MCF 10A (cell line): Measurements from ENCODE around the gene C7orf57. TPM values are rescaled to one million over a fixed set of nuclear protein-coding genes. Genes with fewer than 3 reads are reported as not detected.

ENCODE experiments used
- BruUV-seq: library from RNA; stranded (reverse); fragments of 400-500 nt; replicated peaks from 2 replicates; lab custom pipeline; 2021; lab: Mats Ljungman, UMichigan
- CTCF ChIA-PET: fragments of 300-600 bp; sonication (Branson Sonifier 250); formaldehyde crosslinking; extraction: SDS; loops from one replicate; lab custom pipeline; 2021; ENCODE audit warnings: antibody characterized with exemption, inconsistent platforms; lab: Yijun Ruan, JAX
- POLR2A ChIA-PET: fragments of 300-600, 350-650 bp; sonication (Branson Sonifier 250); formaldehyde crosslinking; extraction: SDS; loops from one replicate; lab custom pipeline; 2020; ENCODE audit warnings: antibody characterized with exemption, inconsistent platforms; lab: Yijun Ruan, JAX
- DNase-seq: peaks from one replicate; pipeline ENCODE4 v3.0.0-alpha.2; 2018; ENCODE audit not compliant: unreplicated experiment
- H3K27ac Mint-ChIP-seq: one replicate; pipeline ENCODE4 v1.8.0; 2022; ENCODE audit warnings: mild to moderate bottlenecking, low read depth, mixed read lengths; ENCODE audit not compliant: unreplicated experiment
- H3K27me3 Mint-ChIP-seq: one replicate; pipeline ENCODE4 v1.8.0; 2022; ENCODE audit warnings: mixed read lengths; ENCODE audit not compliant: insufficient read depth, unreplicated experiment
- H3K36me3 Mint-ChIP-seq: one replicate; pipeline ENCODE4 v1.8.0; 2022; ENCODE audit warnings: mild to moderate bottlenecking, moderate library complexity, mixed read lengths; ENCODE audit not compliant: insufficient read depth, unreplicated experiment
- H3K4me1 Mint-ChIP-seq: one replicate; pipeline ENCODE4 v1.8.0; 2022; ENCODE audit warnings: mixed read lengths; ENCODE audit not compliant: insufficient read depth, unreplicated experiment
- H3K4me3 Mint-ChIP-seq: one replicate; pipeline ENCODE4 v1.8.0; 2022; ENCODE audit warnings: mild to moderate bottlenecking, moderate library complexity, mixed read lengths; ENCODE audit not compliant: unreplicated experiment
- H3K9me3 Mint-ChIP-seq: one replicate; pipeline ENCODE4 v1.8.0; 2022; ENCODE audit warnings: mixed read lengths; ENCODE audit not compliant: unreplicated experiment
- CTCF ChIP-seq: fragments of 200-600 bp; IDR thresholded peaks from one replicate; pipeline ENCODE4 v1.8.0; 2022; ENCODE audit warnings: antibody characterized with exemption, mild to moderate bottlenecking; ENCODE audit not compliant: unreplicated experiment
- intact Hi-C: fragments of 100-400 bp; cut with micrococcal nuclease; formaldehyde crosslinking; loops from 2 replicates; pipeline ENCODE4 v1.14.1; 2022
- total RNA-seq: library from RNA; stranded (reverse); gene quantifications from 2 replicates; pipeline ENCODE4 v1.2.3, GENCODE V29; 2022

C7orf57 gene
- total RNA-seq, 1 experiment from 2014 or later, result 0.37 TPM

- Mint-ChIP-seq H3K27ac (no peak overlapping the region), H3K4me3 (no peak overlapping the region), H3K36me3 (peaks cover 35% of the 10 kb centered on the region), H3K9me3 (no peaks in the 10 kb centered on the region), H3K27me3 (no peaks in the 10 kb centered on the region), H3K4me1 (peaks cover 22% of the 10 kb centered on the region)
- TF ChIP-seq CTCF, result peak; percentile 97
- POLR2A ChIA-PET, result interaction anchor here (0.5 to 3.2 kb wide), 10 partner anchors 18 to 1742 kb away, joined by 3 to 18 read pairs (median 4); partner anchors contain the start of gene UPP1
- peak; percentile 78 for DNase-seq
- TSS peak; percentile 8 for BruUV-seq
- CTCF ChIA-PET, result interaction anchor here (0.6 to 16.0 kb wide), 54 partner anchors 10 to 844 kb away, joined by 3 to 314 read pairs (median 6); partner anchors contain the start of gene PKD1L1
- intact Hi-C loops, result loop anchor here (1.0 to 2.0 kb wide), 5 partner anchors 44 to 165 kb away; partner anchors contain the start of genes C7orf57 and HUS1
Measured at GRCh38 chr7:48109848-48110663, 74.7 kb downstream of the C7orf57 start.

- Mint-ChIP-seq H3K27ac (no peak overlapping the region), H3K27me3 (no peaks in the 10 kb centered on the region), H3K4me3 (no peak overlapping the region), H3K4me1 (peaks cover 22% of the 10 kb centered on the region), H3K36me3 (peaks cover 31% of the 10 kb centered on the region), H3K9me3 (no peaks in the 10 kb centered on the region)
- ChIA-PET CTCF (interaction anchor here (0.5 to 16.0 kb wide), 53 partner anchors 9 to 845 kb away, joined by 3 to 314 read pairs (median 6); partner anchors contain the start of gene PKD1L1), POLR2A (interaction anchor here (1.3 to 3.2 kb wide), 7 partner anchors 19 to 166 kb away, joined by 3 to 18 read pairs (median 6); partner anchors contain the start of gene UPP1)
- no TSS peak for BruUV-seq
- intact Hi-C loops, result loop anchor here (1.0 to 2.0 kb wide), 5 partner anchors 43 to 166 kb away; partner anchors contain the start of genes C7orf57 and HUS1
- TF ChIP-seq CTCF, result no peak
- no peak for DNase-seq
Measured at GRCh38 chr7:48110868-48111267, 75.5 kb downstream of the C7orf57 start.

Other genes starting within 250 kb of the C7orf57 start
- gene PKD1L1, start 87.1 kb upstream of the C7orf57 start, total RNA-seq, result 0.25 TPM in 1 of 2 replicates, not detected in the other
- 39.9 and 42.8 TPM in 2 replicates for gene HUS1, start 55.9 kb upstream of the C7orf57 start, total RNA-seq
- 0.22 TPM in 1 of 2 replicates, not detected in the other for gene SUN3, start 6.4 kb upstream of the C7orf57 start, total RNA-seq
- 602 and 797 TPM in 2 replicates for gene UPP1, start 53.7 kb downstream of the C7orf57 start, total RNA-seq
- gene ABCA13, start 135.9 kb downstream of the C7orf57 start, total RNA-seq, result 0.20 and 0.30 TPM in 2 replicates